Measurements from ENCODE around the gene GART.

- TF ChIP-seq CTCF (IDR thresholded peaks at IDR 0.05), result no peak
- no peak for TF ChIP-seq POLR2A (IDR thresholded peaks at IDR 0.05)
Measured at GRCh38 chr21:33511639-33512038, 30.3 kb downstream of the GART start.
